Astrocyte (in vitro differentiated cells and primary cell): ENCODE measurements around the gene AP5B1. TPM values are rescaled to one million over a fixed set of nuclear protein-coding genes. Genes with fewer than 3 reads are reported as not detected.

Source experiments
- DNase-seq: peaks from one replicate; pipeline ENCODE4 v3.0.0-alpha.2; 2010; ENCODE audit warnings: low read depth
- FAIRE-seq: peaks from 2 replicates; lab custom pipeline; 2011; peaks lifted over from hg19 to GRCh38; lab: Jason Lieb, UNC
- H2AFZ ChIP-seq: 2 replicates; pipeline ENCODE4 v1.6.0; 2012; ENCODE audit warnings: low read depth, low read length, inconsistent platforms
- H3K27ac ChIP-seq: 2 replicates; pipeline ENCODE4 v1.5.1; 2011; ENCODE audit warnings: low read depth, low read length, inconsistent platforms
- H3K27me3 ChIP-seq: 2 replicates; pipeline ENCODE4 v1.6.0; 2011; ENCODE audit warnings: low read length, inconsistent platforms; ENCODE audit not compliant: insufficient read depth
- H3K36me3 ChIP-seq: 2 replicates; pipeline ENCODE4 v1.5.1; 2011; ENCODE audit warnings: low read length, inconsistent platforms; ENCODE audit not compliant: insufficient read depth
- H3K4me1 ChIP-seq: 2 replicates; pipeline ENCODE4 v1.5.1; 2011; ENCODE audit warnings: low read length, inconsistent platforms; ENCODE audit not compliant: insufficient read depth
- H3K4me2 ChIP-seq: 2 replicates; pipeline ENCODE4 v1.6.0; 2012; ENCODE audit warnings: low read length, inconsistent platforms
- H3K4me3 ChIP-seq: 2 replicates; pipeline ENCODE4 v1.5.1; 2011; ENCODE audit warnings: low read depth, mild to moderate bottlenecking, low read length, inconsistent platforms; ENCODE audit not compliant: insufficient read depth
- H3K79me2 ChIP-seq: 2 replicates; pipeline ENCODE4 v1.6.0; 2012; ENCODE audit warnings: mild to moderate bottlenecking, low read length, inconsistent platforms; ENCODE audit not compliant: insufficient read depth
- H3K9ac ChIP-seq: 2 replicates; pipeline ENCODE4 v1.6.0; 2012; ENCODE audit warnings: mild to moderate bottlenecking, low read length, inconsistent platforms
- H3K9me3 ChIP-seq: 2 replicates; pipeline ENCODE4 v1.5.1; 2012; ENCODE audit warnings: low read depth, mild to moderate bottlenecking, low read length, inconsistent platforms; ENCODE audit not compliant: insufficient read depth
- H4K20me1 ChIP-seq: 2 replicates; pipeline ENCODE4 v1.6.0; 2012; ENCODE audit warnings: low read length, inconsistent platforms; ENCODE audit not compliant: insufficient read depth
- H3K27ac Mint-ChIP-seq: one replicate; pipeline ENCODE4 v1.8.0; 2021; ENCODE audit warnings: mild to moderate bottlenecking, mixed read lengths; ENCODE audit not compliant: unreplicated experiment
- H3K27me3 Mint-ChIP-seq: one replicate; pipeline ENCODE4 v1.8.0; 2021; ENCODE audit warnings: low read depth, mixed read lengths; ENCODE audit not compliant: unreplicated experiment
- H3K36me3 Mint-ChIP-seq: one replicate; pipeline ENCODE4 v1.8.0; 2021; ENCODE audit warnings: low read depth, mixed read lengths; ENCODE audit not compliant: unreplicated experiment
- H3K4me1 Mint-ChIP-seq: one replicate; pipeline ENCODE4 v1.8.0; 2021; ENCODE audit warnings: low read depth, mixed read lengths; ENCODE audit not compliant: unreplicated experiment
- H3K4me3 Mint-ChIP-seq: one replicate; pipeline ENCODE4 v1.8.0; 2021; ENCODE audit warnings: mild to moderate bottlenecking, moderate library complexity, mixed read lengths; ENCODE audit not compliant: unreplicated experiment
- H3K9me3 Mint-ChIP-seq: one replicate; pipeline ENCODE4 v1.8.0; 2021; ENCODE audit warnings: mild to moderate bottlenecking, mixed read lengths; ENCODE audit not compliant: unreplicated experiment
- CTCF ChIP-seq: IDR thresholded peaks from 2 replicates; pipeline ENCODE4 v1.5.1; 2011; ENCODE audit warnings: low read depth, mild to moderate bottlenecking, inconsistent platforms, low read length, moderate library complexity; ENCODE audit not compliant: insufficient read depth
- EZH2 ChIP-seq: IDR thresholded peaks from 2 replicates; pipeline ENCODE4 v1.6.1; 2012; ENCODE audit warnings: mild to moderate bottlenecking, low read length, inconsistent platforms; ENCODE audit not compliant: insufficient read depth
- total RNA-seq: library from RNA; stranded (reverse); gene quantifications from 2 replicates; pipeline ENCODE4 v1.2.1, GENCODE V29; 2021

The AP5B1 gene
- total RNA-seq, 1 donor from 2014 or later, result 10.9 TPM

- peak overlapping the region; percentile 69 for H3K4me3 ChIP-seq
- peaks cover 3% of the 10 kb centered on the region for H3K27me3 ChIP-seq
- Mint-ChIP-seq H3K4me1 (no peaks in the 10 kb centered on the region), H3K27me3 (peaks cover 11% of the 10 kb centered on the region), H3K27ac (peak overlapping the region; percentile 53), H3K4me3 (peak overlapping the region; percentile 88), H3K9me3 (no peaks in the 10 kb centered on the region), H3K36me3 (no peaks in the 10 kb centered on the region)
- H3K9ac ChIP-seq, result peak overlapping the region; percentile 76
- TF ChIP-seq CTCF, result peak; percentile 81
- no peak for TF ChIP-seq EZH2
- no peaks in the 10 kb centered on the region for H3K9me3 ChIP-seq
- H3K79me2 ChIP-seq, result no peaks in the 10 kb centered on the region
- no peak overlapping the region for H3K27ac ChIP-seq
- H3K4me1 ChIP-seq, result no peaks in the 10 kb centered on the region
- no peaks in the 10 kb centered on the region for H4K20me1 ChIP-seq
- peak; percentile 48 for DNase-seq
- no peak for FAIRE-seq
- no peaks in the 10 kb centered on the region for H3K36me3 ChIP-seq
- peak overlapping the region; percentile 91 for H3K4me2 ChIP-seq
- peak overlapping the region; percentile 89 for H2AFZ ChIP-seq
Observed at GRCh38 chr11:65817835-65818680, 37.3 kb upstream of the AP5B1 start.

- H3K79me2 ChIP-seq, result no peaks in the 10 kb centered on the region
- Mint-ChIP-seq H3K4me3 (peak overlapping the region; percentile 88), H3K27ac (peak overlapping the region; percentile 53), H3K27me3 (peaks cover 11% of the 10 kb centered on the region), H3K4me1 (no peaks in the 10 kb centered on the region), H3K9me3 (no peaks in the 10 kb centered on the region), H3K36me3 (no peaks in the 10 kb centered on the region)
- H3K27me3 ChIP-seq, result peaks cover 5% of the 10 kb centered on the region
- H4K20me1 ChIP-seq, result no peaks in the 10 kb centered on the region
- H3K9me3 ChIP-seq, result no peaks in the 10 kb centered on the region
- peak overlapping the region; percentile 69 for H3K4me3 ChIP-seq
- H3K36me3 ChIP-seq, result no peaks in the 10 kb centered on the region
- H3K4me1 ChIP-seq, result no peaks in the 10 kb centered on the region
- peak overlapping the region; percentile 76 for H3K9ac ChIP-seq
- peak overlapping the region; percentile 89 for H2AFZ ChIP-seq
- FAIRE-seq, result no peak
- no peak overlapping the region for H3K27ac ChIP-seq
- H3K4me2 ChIP-seq, result peak overlapping the region; percentile 91
- no peak for DNase-seq
- TF ChIP-seq CTCF (no peak), EZH2 (no peak)
Observed at GRCh38 chr11:65817312-65817834, 36.6 kb upstream of the AP5B1 start.

- Histone ChIP-seq H3K4me3 (no peak overlapping the region), H4K20me1 (no peaks in the 10 kb centered on the region), H2AFZ (no peak overlapping the region), H3K27me3 (peaks cover 5% of the 10 kb centered on the region), H3K9ac (no peak overlapping the region), H3K4me2 (no peak overlapping the region), H3K79me2 (no peaks in the 10 kb centered on the region), H3K9me3 (no peaks in the 10 kb centered on the region), H3K27ac (no peak overlapping the region), H3K4me1 (no peaks in the 10 kb centered on the region), H3K36me3 (no peaks in the 10 kb centered on the region)
- Mint-ChIP-seq H3K4me1 (no peaks in the 10 kb centered on the region), H3K36me3 (no peaks in the 10 kb centered on the region), H3K4me3 (peak overlapping the region; percentile 88), H3K27me3 (peaks cover 18% of the 10 kb centered on the region), H3K9me3 (no peaks in the 10 kb centered on the region), H3K27ac (no peak overlapping the region)
- TF ChIP-seq EZH2, result no peak
- no peak for TF ChIP-seq CTCF
- DNase-seq, result no peak
- no peak for FAIRE-seq
Observed at GRCh38 chr11:65816696-65817095, 35.9 kb upstream of the AP5B1 start.
